Measurements from ENCODE around the gene A2ML1. TPM values are rescaled to one million over a fixed set of nuclear protein-coding genes. Genes with fewer than 3 reads are reported as not detected.
"Not testable (repeated sequence)": the region's sequence is repeated elsewhere in the genome, so short reads cannot be mapped to it uniquely, and the experiment has no call there.

Gene A2ML1
- 1.8 TPM for total RNA-seq
- polyA plus RNA-seq, result 30.0 TPM
- long read RNA-seq, donor 1, result 0 reads
- long read RNA-seq, donor 2, result 0 reads
- long read RNA-seq, donor 3, result 0 reads
- long read RNA-seq, donor 4, result 0 reads
- long read RNA-seq, donor 5, result 0 reads
- long read RNA-seq, donor 6, result 0 reads
- long read RNA-seq, donor 7, result 0 reads
- long read RNA-seq, donor 8, result 0 reads
- long read RNA-seq, donor 9, result 0 reads
- long read RNA-seq, donor 10, result 0 reads

GRCh38 chr12:8822298-8822697 lies at the start of gene A2ML1:
Gene A2ML1 (plus strand): TSS chr12:8822621. CDS start chr12:8822652, 31 bp downstream.
- no peaks in the 10 kb centered on the region for H3K36me3 ChIP-seq (ENCODE audit: control insufficient read depth in 2 of 2, insufficient read depth in 2 of 2, low read length in 1 of 2)
- H3K27me3 ChIP-seq (ENCODE audit: control insufficient read depth in 2 of 2, insufficient read depth in 1 of 2, low read length in 1 of 2), result no peaks in the 10 kb centered on the region
- no peak for DNase-seq (ENCODE audit: low read depth in 6 of 9, low spot score in 9 of 9)
- H3K4me1 ChIP-seq (ENCODE audit: control insufficient read depth in 2 of 2, insufficient read depth in 2 of 2, low read length in 2 of 2), result peaks cover 0 to 6% of the 10 kb centered on the region in 2 donors
- H3K9me3 ChIP-seq (ENCODE audit: control insufficient read depth in 2 of 2, insufficient read depth in 1 of 2, low read length in 1 of 2), result no peaks in the 10 kb centered on the region
- no peak within 1 kb of the TSS for H3K4me3 ChIP-seq (ENCODE audit: low read length in 2 of 2)
- H3K27ac ChIP-seq (ENCODE audit: low read depth in 1 of 2, low read length in 1 of 2), result no peak within 1 kb of the TSS
- WGBS, result over 99% methylated on average over 3 of the region's 3 CpGs

- H3K9me3 ChIP-seq (ENCODE audit: control insufficient read depth in 2 of 2, insufficient read depth in 1 of 2, low read length in 1 of 2), result no peaks in the 10 kb centered on the region
- 97% methylated on average over 10 of the region's 10 CpGs for WGBS
- no peaks in the 10 kb centered on the region for H3K27me3 ChIP-seq (ENCODE audit: control insufficient read depth in 2 of 2, insufficient read depth in 1 of 2, low read length in 1 of 2)
- peaks cover 7 to 13% of the 10 kb centered on the region in 2 donors for H3K36me3 ChIP-seq (ENCODE audit: control insufficient read depth in 2 of 2, insufficient read depth in 2 of 2, low read length in 1 of 2)
- no peaks in the 10 kb centered on the region for H3K4me1 ChIP-seq (ENCODE audit: control insufficient read depth in 2 of 2, insufficient read depth in 2 of 2, low read length in 2 of 2)
- H3K27ac ChIP-seq (ENCODE audit: low read depth in 1 of 2, low read length in 1 of 2), result no peak overlapping the region
- H3K4me3 ChIP-seq (ENCODE audit: low read length in 2 of 2), result no peak overlapping the region
- DNase-seq (ENCODE audit: low read depth in 6 of 9, low spot score in 9 of 9), result no peak
These were observed 49.0 kb upstream of the A2ML1 start for GRCh38 chr12:8773461-8773860.

GRCh38 chr12:8779281-8779680 lies 43.1 kb upstream of the A2ML1 start:
- 89% methylated on average over 4 of the region's 4 CpGs for WGBS
- Histone ChIP-seq H3K27ac (ENCODE audit: low read depth in 1 of 2, low read length in 1 of 2) (no peak overlapping the region), H3K36me3 (ENCODE audit: control insufficient read depth in 2 of 2, insufficient read depth in 2 of 2, low read length in 1 of 2) (peaks cover 0 to 12% of the 10 kb centered on the region in 2 donors), H3K4me1 (ENCODE audit: control insufficient read depth in 2 of 2, insufficient read depth in 2 of 2, low read length in 2 of 2) (no peaks in the 10 kb centered on the region), H3K9me3 (ENCODE audit: control insufficient read depth in 2 of 2, insufficient read depth in 1 of 2, low read length in 1 of 2) (no peaks in the 10 kb centered on the region), H3K4me3 (ENCODE audit: low read length in 2 of 2) (no peak overlapping the region), H3K27me3 (ENCODE audit: control insufficient read depth in 2 of 2, insufficient read depth in 1 of 2, low read length in 1 of 2) (no peaks in the 10 kb centered on the region)
- DNase-seq (ENCODE audit: low read depth in 6 of 9, low spot score in 9 of 9), result no peak

- Histone ChIP-seq H3K27ac (ENCODE audit: low read depth in 1 of 2, low read length in 1 of 2) (no peak overlapping the region), H3K4me1 (ENCODE audit: control insufficient read depth in 2 of 2, insufficient read depth in 2 of 2, low read length in 2 of 2) (no peaks in the 10 kb centered on the region), H3K9me3 (ENCODE audit: control insufficient read depth in 2 of 2, insufficient read depth in 1 of 2, low read length in 1 of 2) (no peaks in the 10 kb centered on the region), H3K36me3 (ENCODE audit: control insufficient read depth in 2 of 2, insufficient read depth in 2 of 2, low read length in 1 of 2) (peaks cover 0 to 12% of the 10 kb centered on the region in 2 donors), H3K27me3 (ENCODE audit: control insufficient read depth in 2 of 2, insufficient read depth in 1 of 2, low read length in 1 of 2) (no peaks in the 10 kb centered on the region), H3K4me3 (ENCODE audit: low read length in 2 of 2) (no peak overlapping the region)
- no peak for DNase-seq (ENCODE audit: low read depth in 6 of 9, low spot score in 9 of 9)
- 96% methylated on average over 2 of the region's 2 CpGs for WGBS
These were observed 42.6 kb upstream of the A2ML1 start for GRCh38 chr12:8779862-8780261.

- Histone ChIP-seq H3K4me1 (ENCODE audit: control insufficient read depth in 2 of 2, insufficient read depth in 2 of 2, low read length in 2 of 2) (no peaks in the 10 kb centered on the region), H3K4me3 (ENCODE audit: low read length in 2 of 2) (no peak overlapping the region), H3K27ac (ENCODE audit: low read depth in 1 of 2, low read length in 1 of 2) (no peak overlapping the region), H3K27me3 (ENCODE audit: control insufficient read depth in 2 of 2, insufficient read depth in 1 of 2, low read length in 1 of 2) (no peaks in the 10 kb centered on the region), H3K36me3 (ENCODE audit: control insufficient read depth in 2 of 2, insufficient read depth in 2 of 2, low read length in 1 of 2) (peaks cover 0 to 12% of the 10 kb centered on the region in 2 donors), H3K9me3 (ENCODE audit: control insufficient read depth in 2 of 2, insufficient read depth in 1 of 2, low read length in 1 of 2) (no peaks in the 10 kb centered on the region)
- DNase-seq (ENCODE audit: low read depth in 6 of 9, low spot score in 9 of 9), result peak in 6 of 9 donors; percentile 3 to 48 (median 10)
- 96% methylated on average over 1 of the region's 1 CpG for WGBS
These were observed 42.0 kb upstream of the A2ML1 start for GRCh38 chr12:8780389-8780788.

- Histone ChIP-seq H3K36me3 (ENCODE audit: control insufficient read depth in 2 of 2, insufficient read depth in 2 of 2, low read length in 1 of 2) (peaks cover 0 to 10% of the 10 kb centered on the region in 2 donors), H3K27me3 (ENCODE audit: control insufficient read depth in 2 of 2, insufficient read depth in 1 of 2, low read length in 1 of 2) (no peaks in the 10 kb centered on the region), H3K9me3 (ENCODE audit: control insufficient read depth in 2 of 2, insufficient read depth in 1 of 2, low read length in 1 of 2) (no peaks in the 10 kb centered on the region), H3K4me3 (ENCODE audit: low read length in 2 of 2) (no peak overlapping the region), H3K27ac (ENCODE audit: low read depth in 1 of 2, low read length in 1 of 2) (no peak overlapping the region), H3K4me1 (ENCODE audit: control insufficient read depth in 2 of 2, insufficient read depth in 2 of 2, low read length in 2 of 2) (no peaks in the 10 kb centered on the region)
- WGBS, result 97% methylated on average over 2 of the region's 2 CpGs
- DNase-seq (ENCODE audit: low read depth in 6 of 9, low spot score in 9 of 9), result no peak
These were observed 40.9 kb upstream of the A2ML1 start for GRCh38 chr12:8781381-8782127.

GRCh38 chr12:8784290-8784888 lies 38.0 kb upstream of the A2ML1 start:
- no peaks in the 10 kb centered on the region for H3K27me3 ChIP-seq (ENCODE audit: control insufficient read depth in 2 of 2, insufficient read depth in 1 of 2, low read length in 1 of 2)
- no peak for DNase-seq (ENCODE audit: low read depth in 6 of 9, low spot score in 9 of 9)

GRCh38 chr12:8785499-8785898 lies 36.9 kb upstream of the A2ML1 start:
- peaks cover 0 to 7% of the 10 kb centered on the region in 2 donors for H3K36me3 ChIP-seq (ENCODE audit: control insufficient read depth in 2 of 2, insufficient read depth in 2 of 2, low read length in 1 of 2)
- WGBS, result 94% methylated on average over 4 of the region's 4 CpGs
- no peak overlapping the region for H3K4me3 ChIP-seq (ENCODE audit: low read length in 2 of 2)
- H3K27me3 ChIP-seq (ENCODE audit: control insufficient read depth in 2 of 2, insufficient read depth in 1 of 2, low read length in 1 of 2), result no peaks in the 10 kb centered on the region
- no peaks in the 10 kb centered on the region for H3K9me3 ChIP-seq (ENCODE audit: control insufficient read depth in 2 of 2, insufficient read depth in 1 of 2, low read length in 1 of 2)
- no peak overlapping the region for H3K27ac ChIP-seq (ENCODE audit: low read depth in 1 of 2, low read length in 1 of 2)
- H3K4me1 ChIP-seq (ENCODE audit: control insufficient read depth in 2 of 2, insufficient read depth in 2 of 2, low read length in 2 of 2), result no peaks in the 10 kb centered on the region
- no peak for DNase-seq (ENCODE audit: low read depth in 6 of 9, low spot score in 9 of 9)

More at GRCh38 chr12:8784290-8784888, 38.0 kb upstream of the A2ML1 start:
- Histone ChIP-seq H3K4me1 (ENCODE audit: control insufficient read depth in 2 of 2, insufficient read depth in 2 of 2, low read length in 2 of 2) (no peaks in the 10 kb centered on the region), H3K9me3 (ENCODE audit: control insufficient read depth in 2 of 2, insufficient read depth in 1 of 2, low read length in 1 of 2) (no peaks in the 10 kb centered on the region), H3K4me3 (ENCODE audit: low read length in 2 of 2) (no peak overlapping the region), H3K36me3 (ENCODE audit: control insufficient read depth in 2 of 2, insufficient read depth in 2 of 2, low read length in 1 of 2) (peaks cover 0 to 7% of the 10 kb centered on the region in 2 donors), H3K27ac (ENCODE audit: low read depth in 1 of 2, low read length in 1 of 2) (no peak overlapping the region)

GRCh38 chr12:8787206-8787605 lies 35.2 kb upstream of the A2ML1 start:
- H3K4me1 ChIP-seq (ENCODE audit: control insufficient read depth in 2 of 2, insufficient read depth in 2 of 2, low read length in 2 of 2); H3K27ac ChIP-seq (ENCODE audit: low read depth in 1 of 2, low read length in 1 of 2); H3K27me3 ChIP-seq (ENCODE audit: control insufficient read depth in 2 of 2, insufficient read depth in 1 of 2, low read length in 1 of 2); H3K4me3 ChIP-seq (ENCODE audit: low read length in 2 of 2); H3K36me3 ChIP-seq (ENCODE audit: control insufficient read depth in 2 of 2, insufficient read depth in 2 of 2, low read length in 1 of 2); H3K9me3 ChIP-seq (ENCODE audit: control insufficient read depth in 2 of 2, insufficient read depth in 1 of 2, low read length in 1 of 2); DNase-seq (ENCODE audit: low read depth in 6 of 9, low spot score in 9 of 9): not testable (repeated sequence)
- 98% methylated on average over 28 of the region's 28 CpGs for WGBS

Measured in thymus (tissue), 14 donors.